OCI-LY7 (cell line): ENCODE results near the gene H1-8. TPM values are rescaled to one million over a fixed set of nuclear protein-coding genes. Genes with fewer than 3 reads are reported as not detected.

Experiments used
- BruUV-seq: library from RNA; stranded (reverse); fragments of 400-500 nt; replicated peaks from 2 replicates; lab custom pipeline; 2021; lab: Mats Ljungman, UMichigan
- CTCF ChIA-PET: fragments of 300-600 bp; sonication (Branson Sonifier 250); formaldehyde crosslinking; loops from one replicate; lab custom pipeline; 2022; ENCODE audit warnings: antibody characterized with exemption; ENCODE audit not compliant: unreplicated experiment; lab: Charles Lee
- POLR2A ChIA-PET: fragments of 300-600 bp; sonication (Branson Sonifier 250); formaldehyde crosslinking; loops from one replicate; lab custom pipeline; 2022; ENCODE audit warnings: antibody characterized with exemption; lab: Charles Lee
- DNase-seq: peaks from one replicate; pipeline ENCODE4 v3.0.0-alpha.2; 2015; ENCODE audit warnings: low spot score
- H2AFZ ChIP-seq: fragments of 200-600 bp; sonication (generic), shearing (Covaris generic); 2 replicates; pipeline ENCODE4 v1.6.1; 2014; ENCODE audit warnings: mild to moderate bottlenecking, antibody characterized with exemption, low read length, moderate library complexity
- H3K27ac ChIP-seq: fragments of 200-600 bp; sonication (generic); 2 replicates; pipeline ENCODE4 v1.5.1; 2014; ENCODE audit warnings: mixed run types, low read depth, mild to moderate bottlenecking, moderate library complexity, low read length, inconsistent platforms; ENCODE audit not compliant: poor library complexity, severe bottlenecking
- H3K36me3 ChIP-seq: fragments of 200-600 bp; sonication (generic); 2 replicates; pipeline ENCODE4 v1.6.1; 2014; ENCODE audit warnings: mild to moderate bottlenecking, antibody characterized with exemption, low read length, moderate library complexity, mixed read lengths; ENCODE audit not compliant: insufficient read depth
- H3K4me1 ChIP-seq: fragments of 200-600 bp; sonication (generic); 2 replicates; pipeline ENCODE4 v1.5.1; 2014; ENCODE audit warnings: mild to moderate bottlenecking, low read length; ENCODE audit not compliant: insufficient read depth, poor library complexity, severe bottlenecking
- H3K4me2 ChIP-seq: fragments of 200-600 bp; sonication (generic); 2 replicates; pipeline ENCODE4 v1.6.1; 2014; ENCODE audit warnings: mild to moderate bottlenecking, low read length
- H3K4me3 ChIP-seq: fragments of 200-600 bp; sonication (generic); 2 replicates; pipeline ENCODE4 v1.5.1; 2014; ENCODE audit warnings: mild to moderate bottlenecking, low read depth, low read length; ENCODE audit not compliant: poor library complexity, severe bottlenecking
- H3K79me2 ChIP-seq: fragments of 200-600 bp; sonication (generic); 2 replicates; pipeline ENCODE4 v1.6.1; 2016; ENCODE audit warnings: low read depth, mild to moderate bottlenecking, low read length, moderate library complexity, mixed read lengths; ENCODE audit not compliant: insufficient read depth
- H3K9me2 ChIP-seq: fragments of 200-600 bp; sonication (generic); 2 replicates; pipeline ENCODE4 v1.6.1; 2016; ENCODE audit warnings: mild to moderate bottlenecking, low read length, mixed read lengths; ENCODE audit not compliant: insufficient read depth
- H3K9me3 ChIP-seq: fragments of 200-600 bp; sonication (generic); 2 replicates; pipeline ENCODE4 v1.6.1; 2014; ENCODE audit warnings: mild to moderate bottlenecking, mixed run types, low read length, mixed read lengths
- H4K20me1 ChIP-seq: fragments of 200-600 bp; sonication (generic); 2 replicates; pipeline ENCODE4 v1.6.1; 2014; ENCODE audit warnings: mild to moderate bottlenecking, antibody characterized with exemption, low read length, moderate library complexity, mixed read lengths; ENCODE audit not compliant: insufficient read depth
- EZH2phosphoT487 ChIP-seq: fragments of 200-600 bp; sonication (generic); IDR thresholded peaks from 2 replicates; pipeline ENCODE4 v1.6.1; 2018; ENCODE audit warnings: low read depth, borderline replicate concordance, mild to moderate bottlenecking, mixed run types, antibody characterized with exemption, low read length, moderate library complexity, mixed read lengths
- intact Hi-C: fragments of 100-400 bp; cut with micrococcal nuclease; formaldehyde crosslinking; loops from one replicate; pipeline ENCODE4 v1.10.0; 2022; ENCODE audit not compliant: unreplicated experiment
- total RNA-seq, 2 experiments: library from RNA; depleted of rRNA in 1 of 2; stranded (reverse); fragments of >200 nt in 1 of 2; shearing (Covaris generic) in 1 of 2; gene quantifications; 2 replicates each; pipeline ENCODE4 v1.2.3, GENCODE V29; 2014 to 2022
- TF ChIP-seq, protein P1 (sequence below): fragments of 200-600 bp; sonication (generic); conservative IDR thresholded peaks from 2 replicates; pipeline ENCODE4 v1.5.1; 2014; ENCODE audit warnings: mild to moderate bottlenecking, antibody characterized with exemption, low read length, moderate library complexity, mixed read lengths

The H1-8 gene
- total RNA-seq, 2 experiments from 2014 or later = not detected

- Histone ChIP-seq H4K20me1 (no peaks in the 10 kb centered on the region), H3K79me2 (no peaks in the 10 kb centered on the region), H3K27ac (no peak overlapping the region), H3K4me2 (no peak overlapping the region), H3K9me3 (no peaks in the 10 kb centered on the region), H3K9me2 (no peaks in the 10 kb centered on the region), H2AFZ (no peak overlapping the region), H3K36me3 (no peaks in the 10 kb centered on the region), H3K4me3 (no peak overlapping the region), H3K4me1 (no peaks in the 10 kb centered on the region)
- ChIA-PET CTCF (no interaction called here), POLR2A (interaction anchor here (1.8 kb wide), 1 partner anchor 9 kb away, joined by 8 read pairs; no protein-coding TSS in a partner anchor)
- no TSS peak for BruUV-seq
- TF ChIP-seq, protein P1, sequence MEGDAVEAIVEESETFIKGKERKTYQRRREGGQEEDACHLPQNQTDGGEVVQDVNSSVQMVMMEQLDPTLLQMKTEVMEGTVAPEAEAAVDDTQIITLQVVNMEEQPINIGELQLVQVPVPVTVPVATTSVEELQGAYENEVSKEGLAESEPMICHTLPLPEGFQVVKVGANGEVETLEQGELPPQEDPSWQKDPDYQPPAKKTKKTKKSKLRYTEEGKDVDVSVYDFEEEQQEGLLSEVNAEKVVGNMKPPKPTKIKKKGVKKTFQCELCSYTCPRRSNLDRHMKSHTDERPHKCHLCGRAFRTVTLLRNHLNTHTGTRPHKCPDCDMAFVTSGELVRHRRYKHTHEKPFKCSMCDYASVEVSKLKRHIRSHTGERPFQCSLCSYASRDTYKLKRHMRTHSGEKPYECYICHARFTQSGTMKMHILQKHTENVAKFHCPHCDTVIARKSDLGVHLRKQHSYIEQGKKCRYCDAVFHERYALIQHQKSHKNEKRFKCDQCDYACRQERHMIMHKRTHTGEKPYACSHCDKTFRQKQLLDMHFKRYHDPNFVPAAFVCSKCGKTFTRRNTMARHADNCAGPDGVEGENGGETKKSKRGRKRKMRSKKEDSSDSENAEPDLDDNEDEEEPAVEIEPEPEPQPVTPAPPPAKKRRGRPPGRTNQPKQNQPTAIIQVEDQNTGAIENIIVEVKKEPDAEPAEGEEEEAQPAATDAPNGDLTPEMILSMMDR = no peak
- TF ChIP-seq EZH2phosphoT487 = no peak
- intact Hi-C loops = no loop called here
- DNase-seq = no peak
Observed at GRCh38 chr3:129567176-129567705, 24.3 kb downstream of the H1-8 start.

- Histone ChIP-seq H3K9me2 (no peaks in the 10 kb centered on the region), H3K4me2 (no peak overlapping the region), H3K4me3 (no peak overlapping the region), H3K27ac (no peak overlapping the region), H3K79me2 (no peaks in the 10 kb centered on the region), H3K4me1 (no peaks in the 10 kb centered on the region), H4K20me1 (no peaks in the 10 kb centered on the region), H3K9me3 (no peaks in the 10 kb centered on the region), H3K36me3 (no peaks in the 10 kb centered on the region), H2AFZ (no peak overlapping the region)
- CTCF ChIA-PET = no interaction called here
- no peak for DNase-seq
- POLR2A ChIA-PET = no interaction called here
- no peak for TF ChIP-seq EZH2phosphoT487
- TF ChIP-seq, protein P1 = no peak
- intact Hi-C loops = no loop called here
- no TSS peak for BruUV-seq
Observed at GRCh38 chr3:129567939-129568338, 25.0 kb downstream of the H1-8 start.

- no peaks in the 10 kb centered on the region for H3K79me2 ChIP-seq
- DNase-seq = no peak
- ChIA-PET POLR2A (no interaction called here), CTCF (no interaction called here)
- no peak overlapping the region for H3K4me2 ChIP-seq
- no peaks in the 10 kb centered on the region for H3K36me3 ChIP-seq
- no peak overlapping the region for H3K27ac ChIP-seq
- no peaks in the 10 kb centered on the region for H3K9me3 ChIP-seq
- H2AFZ ChIP-seq = no peak overlapping the region
- no TSS peak for BruUV-seq
- TF ChIP-seq, protein P1 = no peak
- no peak for TF ChIP-seq EZH2phosphoT487
- intact Hi-C loops = no loop called here
- H4K20me1 ChIP-seq = no peaks in the 10 kb centered on the region
- H3K4me3 ChIP-seq = no peak overlapping the region
- H3K9me2 ChIP-seq = no peaks in the 10 kb centered on the region
- peaks cover 12% of the 10 kb centered on the region for H3K4me1 ChIP-seq
Observed at GRCh38 chr3:129569856-129570255, 26.9 kb downstream of the H1-8 start.
